ENCODE measurements around the gene PPP2R2B.

Gene PPP2R2B

DNA sequence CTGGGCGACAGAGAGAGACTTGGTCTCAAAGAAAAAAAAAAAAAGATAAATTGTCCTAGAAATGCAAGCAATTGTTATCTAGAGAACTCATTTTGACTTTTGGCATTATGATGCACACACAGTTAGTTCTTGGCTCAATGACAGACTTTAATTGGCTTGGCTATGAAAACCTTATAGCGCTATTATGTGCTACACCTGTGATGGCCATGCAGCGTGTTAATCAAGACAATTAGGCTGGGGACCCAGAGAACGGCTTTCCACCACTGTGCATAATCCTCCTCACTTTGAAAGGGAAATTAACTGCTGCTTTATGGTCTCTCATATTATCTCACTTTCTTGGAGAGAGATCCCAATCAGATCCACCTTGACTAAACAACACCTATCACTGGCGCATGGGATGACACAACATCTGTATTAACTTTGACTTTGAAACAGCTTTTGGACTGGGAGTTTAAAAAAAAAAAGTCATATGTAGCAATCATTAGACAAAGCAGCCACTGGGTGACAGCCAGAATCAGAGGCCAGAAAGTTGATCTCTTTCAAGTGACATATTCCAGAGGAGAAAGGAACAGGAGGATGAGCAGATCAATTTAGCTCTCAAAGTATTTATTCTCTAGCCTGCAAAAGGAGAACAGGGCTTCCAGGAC lies 132.5 kb downstream of the PPP2R2B start:
- no peak for DNase-seq (ENCODE audit: low read depth in 1 of 2, low spot score in 1 of 2)
- TF ChIP-seq, protein P1, sequence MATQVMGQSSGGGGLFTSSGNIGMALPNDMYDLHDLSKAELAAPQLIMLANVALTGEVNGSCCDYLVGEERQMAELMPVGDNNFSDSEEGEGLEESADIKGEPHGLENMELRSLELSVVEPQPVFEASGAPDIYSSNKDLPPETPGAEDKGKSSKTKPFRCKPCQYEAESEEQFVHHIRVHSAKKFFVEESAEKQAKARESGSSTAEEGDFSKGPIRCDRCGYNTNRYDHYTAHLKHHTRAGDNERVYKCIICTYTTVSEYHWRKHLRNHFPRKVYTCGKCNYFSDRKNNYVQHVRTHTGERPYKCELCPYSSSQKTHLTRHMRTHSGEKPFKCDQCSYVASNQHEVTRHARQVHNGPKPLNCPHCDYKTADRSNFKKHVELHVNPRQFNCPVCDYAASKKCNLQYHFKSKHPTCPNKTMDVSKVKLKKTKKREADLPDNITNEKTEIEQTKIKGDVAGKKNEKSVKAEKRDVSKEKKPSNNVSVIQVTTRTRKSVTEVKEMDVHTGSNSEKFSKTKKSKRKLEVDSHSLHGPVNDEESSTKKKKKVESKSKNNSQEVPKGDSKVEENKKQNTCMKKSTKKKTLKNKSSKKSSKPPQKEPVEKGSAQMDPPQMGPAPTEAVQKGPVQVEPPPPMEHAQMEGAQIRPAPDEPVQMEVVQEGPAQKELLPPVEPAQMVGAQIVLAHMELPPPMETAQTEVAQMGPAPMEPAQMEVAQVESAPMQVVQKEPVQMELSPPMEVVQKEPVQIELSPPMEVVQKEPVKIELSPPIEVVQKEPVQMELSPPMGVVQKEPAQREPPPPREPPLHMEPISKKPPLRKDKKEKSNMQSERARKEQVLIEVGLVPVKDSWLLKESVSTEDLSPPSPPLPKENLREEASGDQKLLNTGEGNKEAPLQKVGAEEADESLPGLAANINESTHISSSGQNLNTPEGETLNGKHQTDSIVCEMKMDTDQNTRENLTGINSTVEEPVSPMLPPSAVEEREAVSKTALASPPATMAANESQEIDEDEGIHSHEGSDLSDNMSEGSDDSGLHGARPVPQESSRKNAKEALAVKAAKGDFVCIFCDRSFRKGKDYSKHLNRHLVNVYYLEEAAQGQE (IDR thresholded peaks at IDR 0.05; ENCODE audit: insufficient replicate concordance, low read depth), result no peak
- TF ChIP-seq, protein P2, sequence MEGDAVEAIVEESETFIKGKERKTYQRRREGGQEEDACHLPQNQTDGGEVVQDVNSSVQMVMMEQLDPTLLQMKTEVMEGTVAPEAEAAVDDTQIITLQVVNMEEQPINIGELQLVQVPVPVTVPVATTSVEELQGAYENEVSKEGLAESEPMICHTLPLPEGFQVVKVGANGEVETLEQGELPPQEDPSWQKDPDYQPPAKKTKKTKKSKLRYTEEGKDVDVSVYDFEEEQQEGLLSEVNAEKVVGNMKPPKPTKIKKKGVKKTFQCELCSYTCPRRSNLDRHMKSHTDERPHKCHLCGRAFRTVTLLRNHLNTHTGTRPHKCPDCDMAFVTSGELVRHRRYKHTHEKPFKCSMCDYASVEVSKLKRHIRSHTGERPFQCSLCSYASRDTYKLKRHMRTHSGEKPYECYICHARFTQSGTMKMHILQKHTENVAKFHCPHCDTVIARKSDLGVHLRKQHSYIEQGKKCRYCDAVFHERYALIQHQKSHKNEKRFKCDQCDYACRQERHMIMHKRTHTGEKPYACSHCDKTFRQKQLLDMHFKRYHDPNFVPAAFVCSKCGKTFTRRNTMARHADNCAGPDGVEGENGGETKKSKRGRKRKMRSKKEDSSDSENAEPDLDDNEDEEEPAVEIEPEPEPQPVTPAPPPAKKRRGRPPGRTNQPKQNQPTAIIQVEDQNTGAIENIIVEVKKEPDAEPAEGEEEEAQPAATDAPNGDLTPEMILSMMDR (IDR thresholded peaks at IDR 0.05; ENCODE audit: insufficient read depth, low read length), result no peak
- TF ChIP-seq SPI1 (IDR thresholded peaks at IDR 0.05; ENCODE audit: borderline replicate concordance, low read depth), result no peak
- no peak for TF ChIP-seq POLR2AphosphoS5 (IDR thresholded peaks at IDR 0.05; ENCODE audit: low read depth)
- no peak for TF ChIP-seq GABPA (IDR thresholded peaks at IDR 0.05; ENCODE audit: low read depth)
- no peak overlapping the region for H3K4me3 ChIP-seq (replicated peaks; ENCODE audit: insufficient read depth, low read length)
- no peaks in the 10 kb centered on the region for H3K27me3 ChIP-seq (ENCODE audit: insufficient read depth, poor library complexity, severe bottlenecking)
- H3K27ac ChIP-seq (replicated peaks), result no peak overlapping the region

DNA sequence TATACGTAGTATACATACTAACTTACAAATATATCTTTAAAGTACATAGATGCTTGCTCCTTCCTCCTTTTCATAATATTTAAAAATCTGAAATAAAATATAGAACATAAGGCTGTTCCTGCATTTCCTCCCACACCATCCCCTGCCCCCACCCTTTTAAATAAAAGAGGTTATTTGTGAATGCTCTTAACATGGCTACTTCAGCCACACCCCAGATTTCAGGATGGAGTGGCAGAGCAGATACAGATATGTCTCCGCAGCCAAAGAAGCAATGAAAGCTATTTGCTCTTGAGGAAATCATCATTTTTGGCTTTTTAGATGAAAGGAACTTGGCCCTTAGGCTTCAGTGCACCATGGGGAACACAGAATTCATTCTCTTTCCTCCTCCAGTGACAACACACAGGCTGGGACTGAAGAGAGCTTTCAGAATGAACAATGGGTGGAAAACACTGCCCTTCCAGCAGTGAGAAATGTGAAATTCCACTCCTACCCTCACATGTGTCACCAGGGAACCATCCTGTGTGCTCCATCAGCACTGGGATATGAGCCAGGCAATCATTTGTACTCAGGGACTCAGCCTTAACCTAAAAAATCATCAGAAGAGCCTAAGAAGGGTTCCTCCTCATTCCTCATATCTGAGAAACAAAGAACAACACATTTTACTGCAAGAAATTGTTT lies 134.3 kb downstream of the PPP2R2B start:
- Histone ChIP-seq H3K4me3 (replicated peaks; ENCODE audit: insufficient read depth, low read length) (no peak overlapping the region), H3K27me3 (ENCODE audit: insufficient read depth, poor library complexity, severe bottlenecking) (no peaks in the 10 kb centered on the region), H3K27ac (replicated peaks) (no peak overlapping the region)
- TF ChIP-seq SPI1 (IDR thresholded peaks at IDR 0.05; ENCODE audit: borderline replicate concordance, low read depth) (no peak), POLR2AphosphoS5 (IDR thresholded peaks at IDR 0.05; ENCODE audit: low read depth) (no peak), GABPA (IDR thresholded peaks at IDR 0.05; ENCODE audit: low read depth) (no peak)
- TF ChIP-seq, protein P2 (IDR thresholded peaks at IDR 0.05; ENCODE audit: insufficient read depth, low read length), result no peak
- TF ChIP-seq, protein P1 (IDR thresholded peaks at IDR 0.05; ENCODE audit: insufficient replicate concordance, low read depth), result no peak
- no peak for DNase-seq (ENCODE audit: low read depth in 1 of 2, low spot score in 1 of 2)

DNA sequence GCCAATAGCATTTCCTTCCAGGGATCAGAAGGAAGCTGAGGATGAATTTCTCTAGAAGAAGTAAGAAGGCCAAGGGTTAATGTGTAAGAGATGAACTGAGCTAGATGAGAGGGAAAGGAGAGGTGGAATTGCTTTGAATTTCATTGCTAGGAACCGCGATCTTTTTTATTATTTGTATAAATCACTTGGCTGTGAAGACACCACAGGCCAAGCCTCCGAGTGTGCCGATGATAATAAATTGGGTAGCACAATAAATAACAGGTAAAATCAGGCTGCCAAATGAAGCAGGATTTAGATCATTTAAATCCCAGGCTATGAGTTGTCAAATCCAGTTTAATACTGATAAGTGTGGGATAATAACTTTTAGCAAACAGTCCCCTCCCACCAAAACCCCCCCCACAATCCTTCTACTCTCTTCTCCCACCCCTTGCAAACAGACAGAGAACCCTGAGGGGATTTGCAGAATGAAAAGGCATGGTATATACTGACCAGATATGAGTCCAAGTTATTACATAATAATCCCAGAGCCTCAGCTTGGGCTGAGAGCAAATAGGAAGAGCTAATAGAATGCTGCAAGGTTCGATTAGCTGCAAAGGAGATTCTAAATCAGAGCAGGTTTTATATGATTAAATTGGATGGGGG lies 143.5 kb downstream of the PPP2R2B start:
- TF ChIP-seq, protein P2 (IDR thresholded peaks at IDR 0.05; ENCODE audit: insufficient read depth, low read length), result no peak
- TF ChIP-seq POLR2AphosphoS5 (IDR thresholded peaks at IDR 0.05; ENCODE audit: low read depth) (no peak), GABPA (IDR thresholded peaks at IDR 0.05; ENCODE audit: low read depth) (no peak), SPI1 (IDR thresholded peaks at IDR 0.05; ENCODE audit: borderline replicate concordance, low read depth) (no peak)
- TF ChIP-seq, protein P1 (IDR thresholded peaks at IDR 0.05; ENCODE audit: insufficient replicate concordance, low read depth), result no peak
- Histone ChIP-seq H3K4me3 (replicated peaks; ENCODE audit: insufficient read depth, low read length) (no peak overlapping the region), H3K27me3 (ENCODE audit: insufficient read depth, poor library complexity, severe bottlenecking) (no peaks in the 10 kb centered on the region), H3K27ac (replicated peaks) (no peak overlapping the region)
- no peak for DNase-seq (ENCODE audit: low read depth in 1 of 2, low spot score in 1 of 2)
